Smooth muscle cell (in vitro differentiated cells): ENCODE results near the gene OSBPL1A. TPM values are rescaled to one million over a fixed set of nuclear protein-coding genes. Genes with fewer than 3 reads are reported as not detected.

Source experiments
- DNase-seq: peaks from one replicate; lab custom pipeline; 2025; ENCODE audit not compliant: unreplicated experiment; lab: John Stamatoyannopoulos, UW
- H2AFZ ChIP-seq: fragments of 200-600 bp; sonication (generic); 2 replicates; pipeline ENCODE4 v1.6.0; 2016; ENCODE audit warnings: antibody characterized with exemption, low read depth, mild to moderate bottlenecking
- H3F3A ChIP-seq: fragments of 200-600 bp; sonication (generic); 2 replicates; pipeline ENCODE4 v1.6.0; 2017; ENCODE audit warnings: antibody characterized with exemption, low read depth
- H3K27ac ChIP-seq: fragments of 200-600 bp; sonication (generic); 2 replicates; pipeline ENCODE4 v1.5.1; 2016; ENCODE audit warnings: low read depth, mild to moderate bottlenecking
- H3K27me3 ChIP-seq: fragments of 200-600 bp; sonication (generic); 2 replicates; pipeline ENCODE4 v1.6.1; 2016; ENCODE audit warnings: low read depth, mild to moderate bottlenecking
- H3K36me3 ChIP-seq: fragments of 200-600 bp; sonication (generic); 2 replicates; pipeline ENCODE4 v1.5.1; 2016; ENCODE audit warnings: low read depth
- H3K4me1 ChIP-seq: fragments of 200-600 bp; sonication (generic); 2 replicates; pipeline ENCODE4 v1.5.1; 2016; ENCODE audit warnings: low read depth
- H3K4me2 ChIP-seq: fragments of 200-600 bp; sonication (generic); 2 replicates; pipeline ENCODE4 v1.6.0; 2016; ENCODE audit warnings: mild to moderate bottlenecking
- H3K4me3 ChIP-seq: fragments of 200-600 bp; sonication (generic); 2 replicates; pipeline ENCODE4 v1.5.1; 2016; ENCODE audit warnings: mild to moderate bottlenecking
- H3K79me2 ChIP-seq: fragments of 200-600 bp; sonication (generic); 2 replicates; pipeline ENCODE4 v1.6.0; 2016; ENCODE audit warnings: low read depth, mild to moderate bottlenecking
- H3K9ac ChIP-seq: fragments of 200-600 bp; sonication (generic); 2 replicates; pipeline ENCODE4 v1.6.0; 2016; ENCODE audit warnings: low read depth
- H3K9me3 ChIP-seq: fragments of 200-600 bp; sonication (generic); replicated peaks from 2 replicates; pipeline ENCODE4 v1.5.1; 2016; ENCODE audit warnings: low read depth
- H4K20me1 ChIP-seq: fragments of 200-600 bp; sonication (generic); 2 replicates; pipeline ENCODE4 v1.6.0; 2016; ENCODE audit warnings: low read depth
- WGBS: methylation state at CpG from one replicate; pipeline ENCODE4 v1.1.7; 2016; ENCODE audit warnings: low lambda C conversion rate; 5-methylcytosine and 5-hydroxymethylcytosine counted together
- polyA plus RNA-seq: library from polyadenylated mRNA; unstranded; fragments of >200 nt; fragmentation: Nextera tagmentation; extraction: Ambion mirVana; gene quantifications from 2 replicates; pipeline ENCODE4 v1.2.1, GENCODE V29; 2016
- total RNA-seq: library from RNA; depleted of rRNA; stranded (reverse); fragments of >200 nt; gene quantifications from 2 replicates; pipeline ENCODE4 v1.2.3, GENCODE V29; 2014
- TF ChIP-seq, protein P1 (sequence below): fragments of 200-600 bp; sonication (generic); IDR thresholded peaks from 2 replicates; pipeline ENCODE4 v1.5.1; 2017; ENCODE audit warnings: borderline replicate concordance, mild to moderate bottlenecking, antibody characterized with exemption; ENCODE audit not compliant: insufficient read depth, poor library complexity, severe bottlenecking

The OSBPL1A gene
- total and polyA plus RNA-seq, 2 experiments from 2014 or later = 15.3 to 23.4 TPM

DNA sequence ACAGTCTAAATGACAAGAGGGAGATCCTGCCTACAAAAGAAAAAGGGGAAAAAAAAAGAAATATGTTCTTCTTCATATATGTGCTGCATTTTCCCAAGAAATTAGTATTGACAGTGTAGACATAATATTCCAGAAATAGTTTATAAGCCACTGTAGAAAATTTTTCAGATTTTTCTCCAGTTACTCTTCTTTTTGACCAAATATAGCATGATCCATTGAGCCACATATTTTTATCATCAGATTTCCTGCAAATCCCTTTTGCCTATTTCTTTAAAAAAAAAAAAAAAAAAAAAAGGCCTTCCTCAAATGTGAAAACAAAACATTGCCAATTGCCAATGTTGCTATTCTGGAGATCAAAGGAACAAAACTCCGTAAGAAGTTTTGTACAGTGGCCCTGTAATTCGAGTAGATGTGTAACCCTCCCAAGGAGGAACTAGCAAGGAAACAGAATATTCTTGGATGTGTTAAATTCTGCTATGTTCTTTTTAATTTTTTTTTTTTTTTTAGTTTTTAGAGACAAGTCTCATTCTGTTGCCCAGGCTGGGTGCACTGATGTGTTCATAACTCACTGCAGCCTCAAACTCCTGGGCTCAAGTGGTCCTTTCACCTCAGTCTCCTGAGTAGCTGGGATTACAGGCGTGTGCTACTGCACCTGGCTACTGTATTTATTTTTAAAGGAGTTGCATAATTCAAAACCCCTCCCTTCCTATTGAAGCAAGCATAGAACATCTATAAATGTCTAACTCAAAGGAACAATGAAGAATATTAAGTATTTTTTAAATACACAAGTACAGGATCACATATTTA is 271.3 kb downstream of the OSBPL1A start:
- H4K20me1 ChIP-seq = no peaks in the 10 kb centered on the region
- 88% methylated on average over 3 of the region's 3 CpGs for WGBS
- no peaks in the 10 kb centered on the region for H3K27me3 ChIP-seq
- DNase-seq = no peak
- H3F3A ChIP-seq = no peaks in the 10 kb centered on the region
- H3K9me3 ChIP-seq = no peaks in the 10 kb centered on the region
- H3K79me2 ChIP-seq = no peaks in the 10 kb centered on the region
- no peak overlapping the region for H3K4me2 ChIP-seq
- H3K9ac ChIP-seq = no peak overlapping the region
- H3K4me3 ChIP-seq = no peak overlapping the region
- no peaks in the 10 kb centered on the region for H3K36me3 ChIP-seq
- no peak overlapping the region for H2AFZ ChIP-seq
- TF ChIP-seq, protein P1, sequence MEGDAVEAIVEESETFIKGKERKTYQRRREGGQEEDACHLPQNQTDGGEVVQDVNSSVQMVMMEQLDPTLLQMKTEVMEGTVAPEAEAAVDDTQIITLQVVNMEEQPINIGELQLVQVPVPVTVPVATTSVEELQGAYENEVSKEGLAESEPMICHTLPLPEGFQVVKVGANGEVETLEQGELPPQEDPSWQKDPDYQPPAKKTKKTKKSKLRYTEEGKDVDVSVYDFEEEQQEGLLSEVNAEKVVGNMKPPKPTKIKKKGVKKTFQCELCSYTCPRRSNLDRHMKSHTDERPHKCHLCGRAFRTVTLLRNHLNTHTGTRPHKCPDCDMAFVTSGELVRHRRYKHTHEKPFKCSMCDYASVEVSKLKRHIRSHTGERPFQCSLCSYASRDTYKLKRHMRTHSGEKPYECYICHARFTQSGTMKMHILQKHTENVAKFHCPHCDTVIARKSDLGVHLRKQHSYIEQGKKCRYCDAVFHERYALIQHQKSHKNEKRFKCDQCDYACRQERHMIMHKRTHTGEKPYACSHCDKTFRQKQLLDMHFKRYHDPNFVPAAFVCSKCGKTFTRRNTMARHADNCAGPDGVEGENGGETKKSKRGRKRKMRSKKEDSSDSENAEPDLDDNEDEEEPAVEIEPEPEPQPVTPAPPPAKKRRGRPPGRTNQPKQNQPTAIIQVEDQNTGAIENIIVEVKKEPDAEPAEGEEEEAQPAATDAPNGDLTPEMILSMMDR = no peak
- H3K4me1 ChIP-seq = no peaks in the 10 kb centered on the region
- H3K27ac ChIP-seq = no peak overlapping the region

DNA sequence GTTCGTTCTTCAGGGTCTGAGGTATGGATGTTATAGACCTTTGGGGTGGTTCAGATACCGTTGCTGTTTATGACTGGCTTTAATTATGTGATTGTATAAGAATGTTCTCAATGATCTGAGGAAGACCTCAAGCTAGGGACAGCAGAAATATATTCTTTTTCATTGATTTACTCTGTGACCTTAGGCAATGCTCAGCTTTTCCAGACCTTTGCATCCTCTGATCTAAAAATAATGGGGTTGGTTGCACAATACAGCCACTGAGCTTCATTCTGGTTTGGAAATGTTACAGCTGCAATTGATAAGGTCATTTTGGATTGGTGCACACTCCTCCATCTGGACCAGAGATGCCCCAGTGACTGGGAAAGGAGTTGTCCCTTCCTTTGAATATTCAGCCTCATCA is 276.0 kb downstream of the OSBPL1A start:
- Histone ChIP-seq H3K4me1 (no peaks in the 10 kb centered on the region), H2AFZ (no peak overlapping the region), H4K20me1 (no peaks in the 10 kb centered on the region), H3K36me3 (no peaks in the 10 kb centered on the region), H3K27ac (no peak overlapping the region), H3K4me3 (no peak overlapping the region), H3K4me2 (no peak overlapping the region), H3K9me3 (no peaks in the 10 kb centered on the region), H3F3A (no peaks in the 10 kb centered on the region), H3K9ac (no peak overlapping the region), H3K27me3 (no peaks in the 10 kb centered on the region), H3K79me2 (no peaks in the 10 kb centered on the region)
- no peak for DNase-seq
- WGBS = 96% methylated on average over 2 of the region's 2 CpGs
- TF ChIP-seq, protein P1 = no peak

DNA sequence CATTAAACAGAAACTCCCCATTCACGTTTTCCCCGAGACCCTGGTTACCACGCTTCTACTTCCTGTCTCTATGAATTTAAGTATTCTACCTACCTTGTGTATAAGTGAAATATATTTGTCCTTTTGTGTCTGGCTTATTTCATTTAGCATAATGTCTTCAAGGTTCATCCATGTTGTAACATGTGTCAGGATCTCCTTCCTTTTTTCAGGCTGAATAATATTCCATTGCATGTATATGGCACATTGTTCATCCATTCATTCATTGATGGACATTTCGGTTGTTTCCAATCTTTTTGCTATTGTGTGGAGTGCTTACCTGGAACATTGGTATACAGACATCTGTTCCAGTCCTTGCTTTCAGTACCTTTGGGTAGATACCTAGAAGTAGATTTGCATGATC is 276.9 kb downstream of the OSBPL1A start:
- no peaks in the 10 kb centered on the region for H3K36me3 ChIP-seq
- H3K9ac ChIP-seq = no peak overlapping the region
- no peaks in the 10 kb centered on the region for H3F3A ChIP-seq
- no peaks in the 10 kb centered on the region for H3K79me2 ChIP-seq
- H3K27me3 ChIP-seq = no peaks in the 10 kb centered on the region
- no peaks in the 10 kb centered on the region for H3K9me3 ChIP-seq
- TF ChIP-seq, protein P1 = no peak
- no peak overlapping the region for H3K4me2 ChIP-seq
- DNase-seq = no peak
- no peaks in the 10 kb centered on the region for H4K20me1 ChIP-seq
- WGBS = 94% methylated on average over 4 of the region's 4 CpGs
- no peak overlapping the region for H3K4me3 ChIP-seq
- no peak overlapping the region for H3K27ac ChIP-seq
- H2AFZ ChIP-seq = no peak overlapping the region
- H3K4me1 ChIP-seq = no peaks in the 10 kb centered on the region
